T-helper 1 cell (primary cell): ENCODE measurements around the gene DACT2.
"Not testable (repeated sequence)": the region's sequence is repeated elsewhere in the genome, so short reads cannot be mapped to it uniquely, and the experiment has no call there.

ENCODE experiments used
- DNase-seq, 5 donors: peaks; one replicate each; pipeline ENCODE4 v3.0.0-alpha.2; 2012 to 2020

The DACT2 gene

GRCh38 chr6:168280020-168280898, 39.3 kb downstream of the DACT2 start:
- no peak for DNase-seq

GRCh38 chr6:168279403-168279935, 40.1 kb downstream of the DACT2 start:
- DNase-seq: no peak

- no peak for DNase-seq
These were observed 40.7 kb downstream of the DACT2 start for GRCh38 chr6:168278904-168279303.

- DNase-seq: no peak
These were observed 42.3 kb downstream of the DACT2 start for GRCh38 chr6:168277274-168277669.

- DNase-seq: no peak
These were observed 42.9 kb downstream of the DACT2 start for GRCh38 chr6:168276576-168277273.

- DNase-seq: no peak
These were observed 44.4 kb downstream of the DACT2 start for GRCh38 chr6:168275168-168275567.

GRCh38 chr6:168274037-168274952, 45.3 kb downstream of the DACT2 start:
- no peak for DNase-seq

GRCh38 chr6:168273441-168274036, 46.0 kb downstream of the DACT2 start:
- no peak for DNase-seq

- no peak for DNase-seq
These were observed 46.9 kb downstream of the DACT2 start for GRCh38 chr6:168272415-168273325.

GRCh38 chr6:168270274-168271172, 49.1 kb downstream of the DACT2 start:
- no peak for DNase-seq

GRCh38 chr6:168269455-168270243, 49.9 kb downstream of the DACT2 start:
- DNase-seq: no peak

GRCh38 chr6:168268755-168269154, 50.8 kb downstream of the DACT2 start:
- no peak for DNase-seq

GRCh38 chr6:168267779-168268178, 51.8 kb downstream of the DACT2 start:
- DNase-seq: not testable (repeated sequence)

GRCh38 chr6:168265827-168266815, 53.5 kb downstream of the DACT2 start:
- DNase-seq: no peak

- DNase-seq: no peak
These were observed 54.2 kb downstream of the DACT2 start for GRCh38 chr6:168265394-168265793.

GRCh38 chr6:168264593-168265335, 54.8 kb downstream of the DACT2 start:
- no peak for DNase-seq

- DNase-seq: no peak
These were observed 56.1 kb downstream of the DACT2 start for GRCh38 chr6:168263351-168263905.
